Neural cell (in vitro differentiated cells): Measurements from ENCODE around the gene ACP1. TPM values are rescaled to one million over a fixed set of nuclear protein-coding genes. Genes with fewer than 3 reads are reported as not detected.

ENCODE experiments used
- H2AFZ ChIP-seq: fragments of 200-600, 300-800 bp; sonication (generic), shearing (Covaris generic); 2 replicates; pipeline ENCODE4 v1.6.0; 2014; ENCODE audit warnings: low read depth, mild to moderate bottlenecking, antibody characterized with exemption, low read length, moderate library complexity
- H3F3A ChIP-seq: fragments of 200-600 bp; shearing (Covaris generic); 2 replicates; pipeline ENCODE4 v1.6.1; 2016; ENCODE audit warnings: mild to moderate bottlenecking, moderate library complexity, mixed read lengths, antibody characterized with exemption, low read length; ENCODE audit not compliant: insufficient read depth, poor library complexity, severe bottlenecking
- H3K27ac ChIP-seq: fragments of 200-600, 300-800 bp; sonication (generic), shearing (Covaris generic); 2 replicates; pipeline ENCODE4 v1.5.1; 2014; ENCODE audit warnings: mild to moderate bottlenecking, low read length, moderate library complexity
- H3K27me3 ChIP-seq: fragments of 300-800, 200-600 bp; sonication (generic), shearing (Covaris generic); 2 replicates; pipeline ENCODE4 v1.6.0; 2014; ENCODE audit warnings: mild to moderate bottlenecking, low read depth, low read length, moderate library complexity; ENCODE audit not compliant: insufficient read depth
- H3K36me3 ChIP-seq: fragments of 300-800, 200-600 bp; sonication (generic), shearing (Covaris generic); 2 replicates; pipeline ENCODE4 v1.5.1; 2014; ENCODE audit warnings: mild to moderate bottlenecking, antibody characterized with exemption, low read length, moderate library complexity; ENCODE audit not compliant: insufficient read depth
- H3K4me2 ChIP-seq: fragments of 300-800, 200-600 bp; sonication (generic), shearing (Covaris generic); 2 replicates; pipeline ENCODE4 v1.6.0; 2014; ENCODE audit warnings: mild to moderate bottlenecking, low read length
- H3K4me3 ChIP-seq: fragments of 300-800, 200-600 bp; sonication (generic), shearing (Covaris generic); 2 replicates; pipeline ENCODE4 v1.5.1; 2014; ENCODE audit warnings: mild to moderate bottlenecking, low read length, moderate library complexity
- H3K79me2 ChIP-seq: fragments of 200-600 bp; shearing (Covaris generic); replicated peaks from 2 replicates; pipeline ENCODE4 v1.6.0; 2014; ENCODE audit warnings: mild to moderate bottlenecking, low read length, moderate library complexity; ENCODE audit not compliant: insufficient read depth
- H3K9ac ChIP-seq: fragments of 300-800, 200-600 bp; sonication (generic), shearing (Covaris generic); 2 replicates; pipeline ENCODE4 v1.6.1; 2016; ENCODE audit warnings: mild to moderate bottlenecking, low read length, mixed read lengths
- H3K9me2 ChIP-seq: fragments of 200-600 bp; shearing (Covaris generic); 2 replicates; pipeline ENCODE4 v1.6.1; 2016; ENCODE audit warnings: mild to moderate bottlenecking, low read length, mixed read lengths; ENCODE audit not compliant: insufficient read depth
- H3K9me3 ChIP-seq: fragments of 200-600, 300-800 bp; sonication (generic), shearing (Covaris generic); 2 replicates; pipeline ENCODE4 v1.6.1; 2016; ENCODE audit warnings: mild to moderate bottlenecking, mixed run types, low read length, moderate library complexity, mixed read lengths
- H4K20me1 ChIP-seq: fragments of 200-600 bp; shearing (Covaris generic); 2 replicates; pipeline ENCODE4 v1.6.1; 2016; ENCODE audit warnings: mild to moderate bottlenecking, mixed run types; ENCODE audit not compliant: insufficient read depth
- CTCF ChIP-seq: fragments of 450-650 bp; IDR thresholded peaks from 2 replicates; pipeline ENCODE4 v1.5.1; 2014; ENCODE audit warnings: antibody characterized with exemption, mild to moderate bottlenecking, moderate library complexity; ENCODE audit not compliant: poor library complexity, severe bottlenecking
- EP300 ChIP-seq: fragments of 450-650 bp; conservative IDR thresholded peaks from 2 replicates; pipeline ENCODE4 v1.6.1; 2014; ENCODE audit warnings: antibody characterized with exemption, mild to moderate bottlenecking, moderate library complexity; ENCODE audit not compliant: poor library complexity, severe bottlenecking
- EZH2 ChIP-seq: fragments of 200-600, 300-800 bp; shearing (Covaris generic), sonication (generic); IDR thresholded peaks from 2 replicates; pipeline ENCODE4 v1.6.1; 2014; ENCODE audit warnings: antibody characterized with exemption, low read length, borderline replicate concordance, mild to moderate bottlenecking; ENCODE audit not compliant: insufficient read depth, poor library complexity, severe bottlenecking
- MXI1 ChIP-seq: fragments of 450-650 bp; conservative IDR thresholded peaks from 2 replicates; pipeline ENCODE4 v1.6.1; 2014; ENCODE audit warnings: antibody characterized with exemption, mild to moderate bottlenecking; ENCODE audit not compliant: poor library complexity, severe bottlenecking
- POLR2AphosphoS5 ChIP-seq: IDR thresholded peaks from 2 replicates; pipeline ENCODE4 v1.6.1; 2012
- RAD21 ChIP-seq: fragments of 450-650 bp; conservative IDR thresholded peaks from 2 replicates; pipeline ENCODE4 v1.6.1; 2014; ENCODE audit warnings: antibody characterized with exemption, mild to moderate bottlenecking, moderate library complexity
- SMC3 ChIP-seq: fragments of 450-650 bp; conservative IDR thresholded peaks from 2 replicates; pipeline ENCODE4 v1.6.1; 2014; ENCODE audit warnings: antibody characterized with exemption, mild to moderate bottlenecking, moderate library complexity; ENCODE audit not compliant: poor library complexity
- TAF1 ChIP-seq: IDR thresholded peaks from 2 replicates; pipeline ENCODE4 v1.6.1; 2012; ENCODE audit warnings: low read depth
- polyA plus RNA-seq: library from polyadenylated mRNA; depleted of rRNA; stranded (reverse); fragments of >200 nt; gene quantifications from 2 replicates; pipeline ENCODE4 v1.2.3, GENCODE V29; 2014
- TF ChIP-seq, protein P1 (sequence below): IDR thresholded peaks from 2 replicates; pipeline ENCODE4 v1.6.1; 2012; ENCODE audit warnings: borderline replicate concordance

The ACP1 gene
- polyA plus RNA-seq, 1 donor from 2014 or later: 263 TPM

GRCh38 chr2:322326-322725 lies 57.6 kb downstream of the ACP1 start:
- H3K9ac ChIP-seq: no peak overlapping the region
- H4K20me1 ChIP-seq: no peaks in the 10 kb centered on the region
- H3K9me3 ChIP-seq: no peaks in the 10 kb centered on the region
- no peak overlapping the region for H3K27ac ChIP-seq
- H3K4me2 ChIP-seq: no peak overlapping the region
- H2AFZ ChIP-seq: no peak overlapping the region
- H3K9me2 ChIP-seq: no peaks in the 10 kb centered on the region
- no peaks in the 10 kb centered on the region for H3F3A ChIP-seq
- no peaks in the 10 kb centered on the region for H3K27me3 ChIP-seq
- TF ChIP-seq EZH2: no peak
- no peak for TF ChIP-seq SMC3
- no peak for TF ChIP-seq POLR2AphosphoS5
- TF ChIP-seq, protein P1, sequence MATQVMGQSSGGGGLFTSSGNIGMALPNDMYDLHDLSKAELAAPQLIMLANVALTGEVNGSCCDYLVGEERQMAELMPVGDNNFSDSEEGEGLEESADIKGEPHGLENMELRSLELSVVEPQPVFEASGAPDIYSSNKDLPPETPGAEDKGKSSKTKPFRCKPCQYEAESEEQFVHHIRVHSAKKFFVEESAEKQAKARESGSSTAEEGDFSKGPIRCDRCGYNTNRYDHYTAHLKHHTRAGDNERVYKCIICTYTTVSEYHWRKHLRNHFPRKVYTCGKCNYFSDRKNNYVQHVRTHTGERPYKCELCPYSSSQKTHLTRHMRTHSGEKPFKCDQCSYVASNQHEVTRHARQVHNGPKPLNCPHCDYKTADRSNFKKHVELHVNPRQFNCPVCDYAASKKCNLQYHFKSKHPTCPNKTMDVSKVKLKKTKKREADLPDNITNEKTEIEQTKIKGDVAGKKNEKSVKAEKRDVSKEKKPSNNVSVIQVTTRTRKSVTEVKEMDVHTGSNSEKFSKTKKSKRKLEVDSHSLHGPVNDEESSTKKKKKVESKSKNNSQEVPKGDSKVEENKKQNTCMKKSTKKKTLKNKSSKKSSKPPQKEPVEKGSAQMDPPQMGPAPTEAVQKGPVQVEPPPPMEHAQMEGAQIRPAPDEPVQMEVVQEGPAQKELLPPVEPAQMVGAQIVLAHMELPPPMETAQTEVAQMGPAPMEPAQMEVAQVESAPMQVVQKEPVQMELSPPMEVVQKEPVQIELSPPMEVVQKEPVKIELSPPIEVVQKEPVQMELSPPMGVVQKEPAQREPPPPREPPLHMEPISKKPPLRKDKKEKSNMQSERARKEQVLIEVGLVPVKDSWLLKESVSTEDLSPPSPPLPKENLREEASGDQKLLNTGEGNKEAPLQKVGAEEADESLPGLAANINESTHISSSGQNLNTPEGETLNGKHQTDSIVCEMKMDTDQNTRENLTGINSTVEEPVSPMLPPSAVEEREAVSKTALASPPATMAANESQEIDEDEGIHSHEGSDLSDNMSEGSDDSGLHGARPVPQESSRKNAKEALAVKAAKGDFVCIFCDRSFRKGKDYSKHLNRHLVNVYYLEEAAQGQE: no peak
- no peak for TF ChIP-seq CTCF
- no peak for TF ChIP-seq RAD21
- TF ChIP-seq TAF1: no peak
- no peak for TF ChIP-seq EP300
- no peak for TF ChIP-seq MXI1
- H3K4me3 ChIP-seq: no peak overlapping the region
- H3K79me2 ChIP-seq: no peaks in the 10 kb centered on the region
- no peaks in the 10 kb centered on the region for H3K36me3 ChIP-seq

- H3K79me2 ChIP-seq: no peaks in the 10 kb centered on the region
- no peak overlapping the region for H3K27ac ChIP-seq
Observed at GRCh38 chr2:323035-323434, 58.3 kb downstream of the ACP1 start.

More at GRCh38 chr2:323035-323434, 58.3 kb downstream of the ACP1 start:
- Histone ChIP-seq H3K9ac (no peak overlapping the region), H3K36me3 (no peaks in the 10 kb centered on the region), H3K4me2 (no peak overlapping the region), H4K20me1 (no peaks in the 10 kb centered on the region), H3K9me2 (no peaks in the 10 kb centered on the region), H3K9me3 (no peaks in the 10 kb centered on the region), H3K27me3 (no peaks in the 10 kb centered on the region), H2AFZ (no peak overlapping the region), H3F3A (no peaks in the 10 kb centered on the region), H3K4me3 (no peak overlapping the region)
- TF ChIP-seq MXI1 (no peak), EP300 (no peak), CTCF (no peak), SMC3 (no peak), EZH2 (no peak), POLR2AphosphoS5 (no peak)

Other genes starting within 250 kb of the ACP1 start
- gene FAM110C, start 218.4 kb upstream of the ACP1 start, polyA plus RNA-seq: 0.10 and 0.21 TPM in 2 replicates
- 68.6 and 70.6 TPM in 2 replicates for gene SH3YL1, start 915 bp upstream of the ACP1 start, polyA plus RNA-seq
- gene ALKAL2, start 23.1 kb downstream of the ACP1 start, polyA plus RNA-seq: not detected in 2 replicates